NCI-H2227 (cell line): ENCODE data around the gene KCND3.
A peak's percentile ranks its signal among the peaks of the same experiment; 100 is the strongest.
"Not testable (repeated sequence)": the region's sequence is repeated elsewhere in the genome, so short reads cannot be mapped to it uniquely, and the experiment has no call there.

Experiments used
- DNase-seq: peaks from one replicate; lab custom pipeline; 2025; ENCODE audit not compliant: unreplicated experiment; lab: John Stamatoyannopoulos, UW

KCND3 gene

DNA sequence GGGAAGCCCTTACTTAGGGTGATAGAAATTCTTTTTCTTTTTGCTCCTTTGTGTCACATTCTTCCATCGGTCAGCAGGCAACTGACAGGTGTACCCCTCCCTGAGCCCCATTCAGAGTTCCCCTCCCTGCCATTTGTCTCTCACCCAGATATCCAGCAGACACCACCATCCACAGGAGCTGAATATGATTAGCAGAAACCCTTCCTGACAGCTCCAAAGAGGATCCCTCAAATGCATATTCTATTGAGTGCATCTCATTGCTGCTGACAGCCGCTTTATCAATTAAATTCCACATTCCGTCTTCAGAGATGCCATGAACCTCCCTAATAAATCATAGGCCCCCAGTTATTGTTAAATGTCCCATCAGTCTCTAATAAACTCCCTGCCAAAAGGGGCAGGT is 239.8 kb downstream of the KCND3 start:
- no peak for DNase-seq

DNA sequence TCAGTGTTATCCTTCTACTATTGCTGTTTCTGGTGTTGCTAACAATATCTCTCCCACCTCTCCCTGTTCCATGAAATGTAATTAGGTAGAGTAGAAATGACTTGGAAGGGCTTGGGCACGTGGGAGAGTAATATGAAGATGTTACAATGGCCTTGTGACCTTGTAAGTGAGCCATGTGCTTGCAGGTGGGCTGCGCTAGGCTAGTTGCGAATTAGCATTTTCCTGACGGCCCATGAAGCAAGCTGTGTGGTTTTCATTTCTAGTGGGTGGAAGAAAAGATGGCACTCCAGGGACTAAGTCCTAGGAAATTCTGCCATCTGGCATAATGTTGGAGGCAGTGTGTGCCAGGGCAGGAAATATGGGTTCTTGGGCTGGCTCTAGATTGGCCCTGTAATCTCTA is 241.5 kb downstream of the KCND3 start:
- DNase-seq = no peak

DNA sequence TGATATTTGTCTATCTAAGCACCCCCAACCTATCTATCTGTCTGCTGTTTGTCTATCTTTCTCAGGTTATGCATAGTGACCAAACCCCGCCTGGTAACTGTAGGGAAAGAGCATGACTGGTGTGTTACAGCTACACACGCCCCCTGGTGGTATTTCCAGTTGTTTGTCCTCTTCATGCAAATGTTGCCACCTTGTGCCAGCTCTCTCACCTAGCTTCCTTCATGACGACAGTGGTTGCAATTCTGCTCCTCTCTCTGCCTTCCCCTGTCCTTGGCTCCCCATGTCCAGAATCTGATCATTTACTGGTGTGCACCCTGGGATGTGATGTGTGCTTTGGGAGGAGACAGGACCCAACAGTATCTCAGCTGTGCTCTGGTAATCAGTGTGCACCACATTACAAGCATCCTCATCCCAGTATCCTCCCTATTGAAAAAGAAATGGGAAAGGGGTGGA is 242.2 kb downstream of the KCND3 start:
- DNase-seq = peak; percentile 30

DNA sequence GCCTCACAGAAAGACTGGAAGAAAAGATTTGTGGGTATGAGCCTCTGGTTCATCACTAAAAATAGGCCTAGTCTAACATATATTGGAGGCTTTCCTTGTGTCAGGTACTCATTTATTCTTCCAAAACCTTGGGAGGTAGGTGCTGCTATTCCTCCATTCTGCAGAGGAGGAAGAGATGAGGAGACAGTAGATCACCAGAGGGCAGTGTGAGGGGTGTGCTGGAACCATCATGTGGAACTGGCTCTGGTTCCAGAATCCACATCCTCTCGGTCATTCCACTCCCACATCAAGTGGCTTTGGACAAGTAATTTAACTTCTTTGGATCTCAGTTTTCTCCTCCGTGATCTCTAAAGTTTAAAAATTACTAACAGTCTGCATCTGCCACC is 242.9 kb downstream of the KCND3 start:
- DNase-seq = no peak

DNA sequence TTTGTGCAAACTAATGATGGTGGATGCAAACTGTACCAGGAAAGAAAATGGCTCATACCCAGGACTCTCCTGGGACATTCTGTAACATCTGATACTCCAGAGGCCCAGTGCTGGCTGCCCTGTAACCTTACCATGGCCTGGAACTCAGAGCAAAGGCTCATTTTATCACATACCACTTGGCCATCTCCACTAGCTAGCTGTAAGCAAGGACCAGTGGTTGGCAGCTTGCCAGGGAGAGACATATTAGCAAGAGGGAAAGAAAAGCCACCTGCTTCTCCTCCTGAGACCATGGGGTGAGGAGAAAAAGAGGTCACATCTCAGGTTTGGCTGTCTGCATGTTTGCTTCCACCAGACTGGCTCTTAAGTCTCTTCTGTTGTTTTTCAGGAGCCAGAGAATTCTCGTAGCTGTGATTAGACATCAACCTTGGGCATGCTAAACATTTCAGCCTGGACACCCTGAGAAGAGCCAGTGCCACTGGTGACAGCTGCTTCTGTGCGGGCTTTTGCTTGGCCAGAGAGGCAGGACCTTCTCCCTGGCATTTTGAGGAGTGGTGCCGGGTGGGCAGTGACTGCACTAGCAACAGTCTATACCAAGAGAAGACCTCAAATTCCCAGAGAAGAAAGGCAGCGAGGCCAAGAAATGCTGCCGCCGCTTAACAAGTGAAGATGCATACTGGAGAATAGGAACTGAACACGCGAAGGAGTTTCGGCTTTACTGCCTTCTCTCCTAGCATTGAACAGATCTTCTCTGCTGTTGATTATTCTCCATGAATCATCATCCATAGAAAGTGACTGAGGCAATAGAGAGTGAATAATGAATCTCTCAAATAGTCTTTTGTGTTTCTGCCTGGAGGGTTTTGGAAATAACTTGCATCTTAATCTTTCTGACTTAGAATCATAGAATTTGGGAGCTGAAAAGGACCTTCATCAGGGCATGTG is 243.5 kb downstream of the KCND3 start:
- peak; percentile 54 for DNase-seq

DNA sequence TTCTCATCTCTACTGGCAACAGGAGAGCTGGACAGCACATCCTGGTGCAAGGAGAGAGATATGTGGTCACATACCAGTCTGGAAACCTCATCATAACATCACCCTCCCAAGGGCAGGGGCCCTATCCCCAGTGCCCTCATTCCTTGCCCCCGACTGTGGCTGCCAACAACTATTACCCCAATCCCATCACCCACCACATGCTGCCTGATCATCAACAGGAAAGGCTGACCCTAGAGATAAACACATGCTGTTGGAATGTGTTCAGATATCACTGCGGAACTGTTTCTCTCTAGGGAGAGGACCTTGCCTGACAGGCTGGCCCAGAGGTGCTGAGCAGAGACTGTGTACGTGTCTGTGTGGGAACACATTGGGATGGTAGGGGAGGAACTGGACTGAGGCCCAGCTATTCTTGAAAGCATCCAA is 245.8 kb downstream of the KCND3 start:
- DNase-seq = no peak

DNA sequence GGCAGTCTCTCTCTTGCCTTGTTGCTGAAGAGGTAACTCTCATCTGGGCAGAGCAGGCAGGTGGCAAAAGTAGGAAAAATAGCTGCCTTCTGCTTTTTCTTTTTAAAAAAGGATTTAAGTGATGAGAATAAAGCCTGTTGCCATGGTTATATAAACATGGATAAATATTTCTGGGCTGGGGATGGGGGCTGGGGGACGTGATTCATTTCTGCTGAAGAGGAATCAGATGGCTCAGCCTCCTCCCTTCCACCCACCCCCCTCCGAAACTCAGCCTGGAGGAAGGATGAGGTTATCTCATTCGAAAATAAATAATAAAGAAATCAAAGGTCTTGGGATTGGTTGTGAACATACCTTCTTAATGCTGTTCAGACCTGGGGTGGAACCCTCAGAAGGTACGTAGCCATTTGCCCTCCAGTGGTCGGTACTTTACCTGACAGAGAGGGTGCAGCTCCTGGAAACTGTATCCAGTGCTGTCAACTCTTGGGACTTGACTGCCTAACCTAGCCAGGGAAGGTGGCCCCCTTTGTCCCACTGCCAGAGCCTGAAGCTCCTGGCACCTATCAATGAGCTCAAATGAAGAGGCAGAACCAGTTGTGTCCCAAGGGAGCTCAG is 246.4 kb downstream of the KCND3 start:
- DNase-seq = no peak

DNA sequence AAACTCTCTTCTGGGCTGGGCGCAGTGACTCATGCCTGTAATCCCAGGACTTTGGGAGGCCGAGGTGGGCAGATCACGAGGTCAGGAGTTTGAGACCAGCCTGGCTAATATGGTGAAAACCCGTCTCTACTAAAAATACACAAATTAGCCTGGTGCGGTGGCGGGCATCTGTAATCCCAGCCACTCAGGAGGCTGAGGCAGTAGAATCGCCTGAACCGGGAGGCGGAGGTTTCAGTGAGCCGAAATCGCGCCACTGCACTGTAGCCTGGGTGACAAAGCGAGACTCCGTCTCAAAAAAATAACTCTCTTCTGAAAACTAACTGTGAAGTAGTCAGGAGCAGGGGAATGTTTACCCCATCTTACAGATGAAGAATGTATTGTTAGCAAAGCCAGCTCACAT is 247.2 kb downstream of the KCND3 start:
- not testable (repeated sequence) for DNase-seq

DNA sequence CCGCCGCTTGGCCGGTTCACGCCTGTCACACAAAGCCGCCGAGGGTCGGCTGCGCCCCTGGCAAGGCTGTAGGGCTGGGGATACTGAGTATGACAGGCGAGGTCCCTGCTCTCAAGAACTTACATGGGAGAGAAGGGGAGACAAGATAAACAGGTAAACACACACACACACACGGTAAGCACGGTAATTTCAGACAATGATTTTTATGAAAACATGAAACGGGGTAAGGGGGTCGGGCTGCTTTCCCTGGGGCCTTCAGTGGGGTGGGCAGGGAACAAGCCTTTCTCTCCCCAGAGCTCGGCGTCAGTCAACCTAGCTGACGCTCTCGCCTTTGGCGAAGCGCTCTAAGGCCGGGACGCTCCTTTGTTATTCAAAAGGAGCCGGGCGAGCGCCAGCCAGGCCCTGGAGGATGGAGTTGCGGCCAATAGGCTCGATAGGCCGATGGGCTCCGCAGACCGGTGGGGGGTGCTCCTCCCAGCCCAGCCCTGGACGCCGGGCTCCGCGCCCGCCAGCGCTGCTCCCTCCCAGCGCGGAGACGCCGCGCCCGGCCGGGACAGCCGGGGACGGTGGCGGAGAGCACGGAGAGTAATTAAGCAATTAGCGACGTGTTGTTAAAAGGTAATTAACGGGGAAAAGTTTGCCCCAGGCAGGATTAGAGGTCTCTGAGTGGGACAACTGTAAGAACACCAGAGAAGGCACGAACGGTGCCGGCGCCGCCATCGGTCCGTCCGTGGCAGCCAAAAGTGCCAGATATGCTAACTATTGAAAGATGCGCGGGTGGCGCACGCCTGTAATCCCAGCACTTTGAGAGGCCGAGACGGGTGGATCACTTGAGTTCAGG is 249.3 kb downstream of the KCND3 start:
- DNase-seq = peak; percentile 84

DNA sequence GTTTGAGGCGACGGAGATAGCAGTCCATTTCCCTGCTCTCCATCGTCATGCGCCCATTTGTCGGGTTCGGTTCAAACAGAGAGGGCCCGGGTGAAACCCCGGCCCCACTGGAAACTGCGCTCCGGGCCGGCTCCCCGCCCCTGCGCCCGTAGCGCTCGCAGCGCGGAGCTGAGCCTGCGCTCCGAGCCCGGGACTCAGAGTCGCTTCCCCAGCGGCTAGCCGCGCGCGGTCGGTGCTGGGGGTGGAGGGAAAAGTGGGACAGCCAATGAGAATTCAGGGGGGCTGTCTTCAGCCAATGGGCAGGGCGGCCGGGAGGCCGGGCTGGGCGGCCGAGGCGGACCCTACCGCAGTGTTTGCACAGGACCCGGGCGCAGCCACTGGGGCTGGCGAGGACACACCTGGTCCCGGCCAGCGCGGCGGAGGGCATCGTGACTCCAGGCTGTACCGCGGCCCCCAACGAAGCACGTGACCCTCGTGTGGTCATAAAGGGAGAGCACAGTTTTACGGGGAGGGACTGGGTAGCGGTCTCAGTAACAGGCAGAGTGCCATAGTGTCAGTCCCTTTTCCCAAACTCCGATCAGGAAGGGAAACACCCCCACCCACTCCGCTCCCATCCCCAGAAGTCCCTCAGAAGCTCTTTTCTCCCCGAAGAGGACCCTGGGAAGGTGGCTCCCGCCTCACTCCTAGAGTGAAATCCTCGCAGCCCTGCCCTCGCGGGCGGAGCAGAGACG is 250.1 kb downstream of the KCND3 start, which contains the start of gene INKA2:
Gene INKA2, minus strand, starts transcription at position 202 of the 731 bp plus-strand sequence. Its CDS starts 153 bp downstream, at position 49.
- peak; percentile 95 for DNase-seq

DNA sequence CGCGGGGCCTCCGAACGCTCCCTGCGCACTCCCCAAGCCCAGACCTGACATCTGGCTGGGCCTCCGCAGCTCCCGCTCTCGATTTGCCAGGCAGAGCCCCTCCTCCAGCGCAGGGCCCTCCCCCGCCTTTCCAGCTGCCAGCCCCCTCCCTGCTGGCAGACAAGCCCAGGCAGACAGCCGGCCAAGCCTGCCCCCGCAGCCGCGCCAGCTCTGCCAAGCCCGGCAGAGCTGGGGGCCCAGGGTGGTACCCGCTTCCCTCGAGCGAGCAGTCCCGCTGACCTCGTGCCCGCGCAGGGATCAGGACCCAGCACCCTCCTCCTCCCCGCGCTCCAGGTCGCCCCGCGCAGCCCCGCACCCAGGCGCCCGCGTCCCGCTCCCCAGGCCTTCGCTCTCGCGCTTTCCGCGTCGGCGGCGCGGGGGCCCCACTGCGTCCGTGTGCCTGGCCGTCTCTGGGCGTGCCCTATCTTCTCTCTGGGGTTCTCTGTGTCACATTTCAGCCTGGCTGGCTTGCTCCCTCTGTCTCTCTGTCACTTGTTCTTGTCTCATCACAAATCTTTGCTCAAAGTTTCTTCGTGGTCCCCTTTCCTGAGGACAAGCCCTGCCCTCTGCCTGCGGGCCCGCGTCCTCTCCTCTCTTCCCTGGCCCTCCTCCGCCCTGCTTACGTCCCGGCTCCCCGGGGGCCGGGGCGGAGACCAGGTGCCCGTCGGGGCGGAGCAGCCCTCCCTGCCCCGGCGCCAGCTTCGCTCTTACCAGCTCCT is 250.9 kb downstream of the KCND3 start:
- peak; percentile 89 for DNase-seq

DNA sequence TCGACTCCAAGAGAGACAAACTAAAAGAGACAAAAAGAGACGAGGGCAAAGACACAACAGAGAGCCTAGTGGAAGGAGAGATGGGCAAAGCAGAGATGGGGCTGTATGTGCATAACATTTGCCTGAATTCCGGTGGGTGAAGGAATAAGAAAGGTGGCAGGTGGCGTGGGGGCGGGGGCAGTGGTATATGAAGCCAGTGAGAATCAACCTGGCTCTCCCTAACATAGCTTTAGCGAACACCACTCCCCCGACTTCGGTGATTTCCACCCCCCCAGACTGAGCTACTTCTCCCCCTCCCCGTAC is 251.4 kb downstream of the KCND3 start:
- no peak for DNase-seq

DNA sequence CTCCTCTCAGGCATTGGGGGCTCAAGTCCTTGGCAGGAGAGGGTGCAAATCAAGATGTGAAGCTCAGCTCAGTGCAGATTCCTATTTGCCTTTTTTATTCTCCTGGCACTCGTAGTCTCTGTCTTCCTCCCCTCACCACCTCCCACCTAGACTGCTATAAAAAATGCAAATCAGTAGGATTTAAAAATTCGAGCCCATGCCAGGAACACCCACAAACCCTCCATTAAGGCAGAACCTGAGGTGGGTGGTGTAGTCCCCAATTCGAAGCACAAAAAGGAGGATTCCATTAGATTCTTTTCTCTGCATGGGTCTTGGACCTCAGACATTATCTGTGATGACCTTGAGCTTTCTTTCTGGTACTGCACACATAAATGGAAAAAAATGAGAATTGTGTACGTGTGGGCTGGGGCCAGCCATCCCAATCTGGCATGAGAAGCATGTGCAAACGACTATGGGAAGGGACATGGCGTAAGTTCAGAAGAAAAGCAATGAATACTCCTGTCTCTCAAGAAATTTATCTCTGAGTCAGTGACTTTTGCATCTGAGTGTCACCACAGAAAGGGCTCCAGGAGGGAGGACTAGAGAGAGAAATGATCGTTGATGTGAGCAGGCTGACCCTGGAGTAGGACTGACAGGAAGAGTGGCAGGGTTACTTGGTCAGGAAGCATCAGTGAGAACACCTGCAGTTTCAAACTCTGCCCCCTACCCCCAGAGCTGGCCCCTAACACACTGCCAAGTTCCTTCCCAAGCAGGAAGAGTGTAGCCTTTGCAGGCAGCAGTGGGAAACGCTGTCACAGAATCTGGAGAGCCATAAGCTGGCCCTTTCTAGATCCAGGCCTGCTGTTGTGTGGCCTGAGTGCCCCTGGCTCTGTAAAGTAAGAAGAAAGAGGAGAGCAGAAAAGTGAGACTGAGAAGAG is 252.0 kb downstream of the KCND3 start:
- no peak for DNase-seq

DNA sequence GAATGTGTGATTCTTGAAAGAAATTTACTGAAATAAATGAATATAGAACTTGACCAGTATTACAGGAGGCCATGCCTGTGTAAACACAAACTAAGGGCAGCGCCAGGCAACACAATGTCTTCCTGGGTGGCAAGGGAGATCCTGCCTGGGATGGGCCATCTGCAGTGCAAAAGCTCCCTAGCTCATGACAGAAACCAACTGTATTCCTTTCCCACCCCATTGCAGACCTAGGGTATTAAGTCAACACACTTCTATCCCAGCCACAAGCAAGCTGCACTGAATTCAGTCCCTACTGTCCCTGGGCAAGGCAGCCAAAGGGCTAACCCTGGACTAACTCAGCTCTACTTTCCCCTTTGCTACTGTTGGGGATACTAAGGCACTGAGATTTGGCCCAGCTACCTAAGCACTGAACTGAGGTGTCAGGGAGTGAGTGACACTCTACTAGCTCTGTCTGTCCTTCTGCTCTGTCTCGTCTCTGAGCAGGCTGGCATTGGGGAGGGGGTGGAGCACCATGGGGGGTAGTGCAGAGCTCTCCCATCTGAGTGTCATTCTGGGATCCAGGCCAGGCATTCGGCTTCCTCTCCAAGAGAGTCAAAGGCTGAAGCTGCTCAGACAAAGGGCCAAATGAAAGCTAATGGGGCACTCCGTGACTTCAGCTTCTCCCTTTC is 252.8 kb downstream of the KCND3 start:
- DNase-seq = no peak

DNA sequence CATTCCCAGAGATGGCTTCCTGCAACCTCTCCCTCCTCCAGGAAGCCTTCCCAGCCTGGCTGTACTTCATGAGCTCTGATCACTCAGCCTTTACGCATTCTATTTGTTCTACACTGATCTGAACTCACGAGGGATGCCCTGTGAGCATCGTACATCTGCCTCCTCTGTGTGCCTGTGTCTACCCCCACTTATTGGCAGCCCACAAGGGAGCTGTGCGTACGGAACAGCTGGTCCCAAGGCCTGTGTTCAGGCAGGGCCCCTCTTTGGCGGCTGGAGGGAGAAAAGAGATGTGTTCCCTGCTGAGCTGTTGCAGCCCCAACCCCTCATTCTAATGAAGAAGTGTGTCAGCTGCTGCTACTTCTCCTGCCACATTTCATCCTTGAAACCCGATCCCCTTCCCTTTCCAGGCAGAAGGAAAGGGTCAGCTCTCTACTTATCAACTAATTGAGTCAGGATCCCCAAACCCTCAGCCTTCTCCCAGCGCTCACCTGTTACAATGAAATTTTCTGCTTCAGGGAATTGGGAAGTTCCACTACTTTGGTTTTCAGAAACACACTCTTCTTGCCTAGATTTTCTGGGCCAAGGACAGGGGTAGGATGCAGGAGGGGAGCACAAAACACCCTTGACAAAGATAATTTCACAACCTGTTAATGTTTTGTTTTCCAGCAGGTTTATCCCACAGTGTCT is 253.5 kb downstream of the KCND3 start:
- DNase-seq = peak; percentile 48

DNA sequence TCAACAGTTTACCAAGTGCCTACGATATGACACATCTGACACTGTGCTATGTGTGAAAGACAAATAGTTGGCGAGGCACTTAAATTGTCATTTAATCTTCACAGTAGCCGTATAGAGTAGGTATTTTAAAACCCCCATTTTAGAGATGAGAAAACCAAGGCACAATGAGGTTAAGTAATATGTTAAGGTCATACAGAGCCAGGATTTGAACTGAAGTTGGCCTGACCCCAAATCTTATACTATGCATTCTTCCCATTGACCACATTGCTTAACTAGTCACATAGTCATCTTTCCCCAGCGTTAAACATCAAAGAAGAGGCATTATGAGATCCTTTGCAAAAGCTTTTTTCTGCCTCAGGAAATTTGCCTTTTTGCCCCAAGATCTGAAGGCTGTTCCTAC is 254.1 kb downstream of the KCND3 start:
- DNase-seq = no peak

DNA sequence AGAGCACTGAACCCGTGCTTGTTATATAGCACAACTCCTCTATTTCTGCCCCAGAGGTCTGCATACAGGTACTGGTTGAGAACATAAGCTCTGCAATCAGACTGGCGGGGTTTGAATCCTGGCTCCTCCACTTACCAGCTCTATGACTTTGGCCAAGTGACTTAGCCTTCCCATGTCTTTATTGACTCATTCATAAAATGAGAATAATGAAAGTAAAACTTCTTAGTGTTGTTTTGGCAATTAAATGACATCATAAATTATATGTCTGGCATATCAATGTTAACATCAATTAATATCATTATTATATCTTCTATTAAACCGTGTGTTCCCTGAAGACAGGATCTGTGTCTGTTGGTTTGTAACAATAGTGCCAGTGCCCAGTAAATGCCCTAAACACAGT is 254.6 kb downstream of the KCND3 start:
- no peak for DNase-seq

DNA sequence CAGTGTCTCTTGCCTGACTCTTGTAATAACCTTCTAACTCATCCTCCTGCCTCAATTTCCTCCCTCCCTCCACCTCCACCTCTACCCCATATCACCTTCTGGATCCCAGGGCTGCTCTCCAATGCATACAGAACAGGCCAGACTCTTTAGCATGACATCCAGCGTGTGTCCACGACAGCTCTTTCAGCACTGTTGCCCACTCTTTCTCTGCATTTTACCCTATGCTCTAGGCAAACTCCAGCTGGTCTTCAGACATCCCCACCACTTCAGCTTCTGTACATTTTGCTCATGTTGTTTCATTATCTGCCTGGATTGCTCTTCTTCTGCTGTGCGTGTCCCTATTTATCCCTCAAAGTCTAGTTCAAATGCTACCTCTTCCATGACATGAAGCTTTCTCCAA is 255.0 kb downstream of the KCND3 start:
- no peak for DNase-seq
